Head of caudate nucleus (tissue), 42 donors: ENCODE results near the gene DCN.

Experiments used
- DNase-seq, 42 donors: peaks; one replicate each; pipeline versions ENCODE4 v3.0.0 to v3.0.0-alpha.2; 2020 to 2021; ENCODE audit warnings: mixed read lengths in 7 of 42
- intact Hi-C: fragments of 100-400 bp; cut with DNase I; formaldehyde crosslinking; loops from one replicate; pipeline ENCODE4 v1.15.0; 2022

The DCN gene

DNA sequence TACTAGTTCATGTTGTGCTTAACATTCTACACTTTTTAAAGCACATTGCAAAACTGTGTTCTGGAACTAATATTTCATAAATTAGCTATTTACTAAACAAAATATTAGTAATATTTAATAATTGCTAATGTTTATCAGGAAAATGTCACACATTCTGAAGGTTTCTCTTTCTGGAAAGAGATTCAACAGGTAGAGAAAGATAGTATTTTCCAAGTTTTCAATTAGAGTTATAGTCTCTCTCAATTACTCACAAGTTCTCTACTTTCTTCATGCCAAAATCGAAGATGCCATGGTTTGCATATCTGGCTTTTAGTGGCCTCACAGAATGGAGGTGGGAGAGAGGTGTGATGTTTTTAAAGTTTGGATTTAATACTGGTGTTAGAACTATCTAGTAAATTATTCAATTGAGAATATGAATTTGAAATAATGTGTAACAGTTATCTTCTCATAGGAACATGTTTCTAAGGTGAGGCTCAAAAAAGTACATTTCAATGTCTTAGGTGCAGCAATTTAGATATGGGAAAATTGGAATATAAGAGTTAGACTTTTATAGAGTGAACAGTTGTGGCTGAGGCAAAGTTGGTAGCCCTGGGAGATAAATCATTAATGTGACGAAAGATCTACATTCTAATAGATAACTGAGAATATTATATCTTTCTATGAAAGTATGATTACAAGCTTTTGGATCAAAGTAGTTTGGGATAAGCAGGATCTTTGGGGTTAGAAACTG is 72.9 kb downstream of the DCN start:
- no peak for DNase-seq
- intact Hi-C loops: no loop called here

DNA sequence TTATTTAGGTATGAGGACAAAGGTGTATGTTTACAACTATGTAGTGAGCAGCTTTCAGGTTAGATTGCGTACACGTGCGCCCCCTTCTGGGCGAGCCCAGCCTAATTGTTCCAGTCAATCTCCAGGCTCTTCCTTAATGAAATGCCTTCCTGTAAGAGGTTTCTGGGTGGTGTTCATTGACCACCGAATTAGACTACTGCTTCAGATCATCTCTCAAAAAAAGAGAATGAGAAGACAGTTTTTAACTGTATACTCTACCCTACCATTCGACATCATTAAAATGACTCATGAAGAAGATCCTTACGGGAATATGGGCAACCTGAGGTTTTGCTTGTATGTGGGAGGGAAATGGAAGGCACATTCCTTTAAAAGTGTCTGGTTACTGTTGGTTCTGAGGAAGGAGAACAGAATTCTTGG is 73.5 kb downstream of the DCN start:
- intact Hi-C loops: no loop called here

DNA sequence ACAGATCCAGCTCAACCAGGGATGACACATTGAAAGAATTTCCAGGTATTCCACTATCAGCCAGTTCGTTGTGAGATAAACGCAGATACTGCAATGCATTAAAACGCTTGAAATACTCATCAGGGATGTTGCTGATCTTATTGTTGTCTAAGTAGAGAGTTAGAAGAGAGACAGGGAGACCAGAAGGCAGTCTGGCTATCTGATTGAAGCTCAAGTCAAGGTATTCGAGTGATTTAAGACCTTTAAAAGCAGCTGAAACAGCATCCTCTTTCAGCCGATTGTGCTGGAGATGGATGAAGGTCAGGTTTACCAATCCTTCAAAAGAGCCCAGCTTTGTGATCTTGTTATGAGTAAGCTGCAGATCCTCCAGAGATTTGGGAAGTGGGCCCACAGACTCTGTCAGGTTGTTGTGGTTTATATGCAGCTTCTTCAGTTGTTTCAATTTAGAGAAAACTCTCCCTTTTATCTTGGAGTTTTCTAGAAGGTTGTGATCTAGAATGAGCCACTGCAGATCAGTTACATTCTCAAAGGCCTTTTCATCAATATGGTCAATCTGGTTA is 74.3 kb downstream of the DCN start:
- no peak for DNase-seq

More for the DNA sequence above, 73.5 kb downstream of the DCN start:
- DNase-seq: peak in 40 of 42 donors; percentile 8 to 78 (median 40)

DNA sequence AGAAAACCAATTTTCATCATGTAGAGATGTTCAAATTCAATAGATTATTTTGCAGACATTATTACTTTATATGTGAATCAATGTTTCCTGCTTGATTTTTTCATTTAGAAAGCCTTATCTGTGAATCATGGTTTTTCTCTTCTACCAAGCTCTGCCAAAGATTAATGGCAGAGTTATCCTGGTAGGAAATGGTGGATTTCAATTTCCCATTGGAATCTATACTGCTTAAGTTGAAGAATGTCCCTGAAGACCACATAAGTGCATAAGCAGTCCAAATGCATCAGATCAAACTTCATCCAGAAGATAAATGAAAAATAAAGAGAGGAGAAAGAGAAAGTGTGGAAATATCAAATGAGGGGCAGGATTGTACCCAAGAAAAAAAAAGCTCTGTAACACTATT is 76.3 kb downstream of the DCN start:
- DNase-seq: no peak
- intact Hi-C loops: no loop called here

More for the DNA sequence above, 74.3 kb downstream of the DCN start:
- intact Hi-C loops: no loop called here

DNA sequence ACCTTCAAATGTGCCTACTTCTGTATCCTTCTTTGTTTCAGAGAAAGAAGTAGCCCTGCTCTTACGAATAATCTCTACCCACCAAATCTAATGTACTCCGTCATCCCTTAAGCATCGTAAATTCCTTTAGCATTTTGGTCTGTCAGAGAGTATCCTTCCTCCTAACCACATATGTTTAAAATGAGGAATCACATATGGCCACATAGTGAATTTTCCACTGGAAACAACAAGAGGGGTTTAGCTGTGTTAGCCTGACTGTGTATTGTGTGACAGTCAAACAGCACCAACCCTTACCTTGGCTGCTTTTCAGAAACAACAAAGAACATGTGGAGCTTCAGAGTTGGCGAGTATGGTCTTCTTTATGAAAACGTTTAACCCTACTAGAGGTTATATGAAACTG is 76.8 kb downstream of the DCN start:
- intact Hi-C loops: no loop called here
- DNase-seq: no peak

DNA sequence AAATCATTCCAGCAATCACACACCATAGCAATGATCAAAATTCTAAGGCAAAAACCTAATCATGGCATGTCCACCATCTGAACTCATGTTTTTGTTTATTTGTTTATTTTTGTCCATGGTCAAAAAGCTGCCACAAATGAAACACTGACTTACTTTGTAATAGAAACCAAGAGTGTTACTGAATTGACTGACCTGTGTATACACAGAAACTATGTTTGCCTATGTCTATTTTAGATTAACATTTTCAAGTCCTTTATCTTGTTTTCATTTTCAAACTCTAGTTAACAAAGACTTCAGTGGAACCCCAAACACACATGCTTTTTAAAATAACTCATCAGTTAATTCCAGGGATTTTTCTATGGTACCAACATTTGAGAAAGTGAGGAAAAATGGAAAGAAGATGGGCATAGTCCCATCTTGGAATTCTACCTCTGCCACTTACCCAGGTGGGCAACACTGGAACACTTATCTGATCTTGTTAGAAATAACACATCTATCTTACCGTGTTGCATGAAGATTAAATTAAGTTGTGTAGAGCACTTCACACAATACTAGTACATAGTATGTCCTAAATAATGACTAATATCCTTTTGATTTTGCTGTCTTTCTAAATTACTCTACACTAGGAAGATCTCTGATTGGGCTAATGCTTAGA is 77.7 kb downstream of the DCN start:
- intact Hi-C loops: no loop called here
- DNase-seq: no peak

DNA sequence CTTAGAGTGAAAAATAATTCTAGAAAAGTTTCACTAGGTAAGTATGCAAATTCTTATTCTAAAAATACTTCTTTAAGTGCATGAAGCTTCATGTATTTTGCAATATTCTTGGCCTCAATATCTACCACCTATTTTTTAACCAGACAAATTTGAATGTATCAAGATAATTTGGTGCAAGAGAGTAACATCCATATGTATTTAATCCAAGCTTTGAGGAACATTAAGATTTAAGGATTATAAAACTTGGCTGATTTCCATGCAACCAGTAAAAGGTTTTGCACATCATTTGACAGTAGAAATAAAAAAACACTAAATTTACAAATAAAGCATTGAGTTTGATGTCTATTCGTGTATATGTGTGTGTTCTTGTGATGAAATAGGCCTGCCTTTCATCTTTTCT is 79.0 kb downstream of the DCN start:
- intact Hi-C loops: no loop called here
- no peak for DNase-seq

DNA sequence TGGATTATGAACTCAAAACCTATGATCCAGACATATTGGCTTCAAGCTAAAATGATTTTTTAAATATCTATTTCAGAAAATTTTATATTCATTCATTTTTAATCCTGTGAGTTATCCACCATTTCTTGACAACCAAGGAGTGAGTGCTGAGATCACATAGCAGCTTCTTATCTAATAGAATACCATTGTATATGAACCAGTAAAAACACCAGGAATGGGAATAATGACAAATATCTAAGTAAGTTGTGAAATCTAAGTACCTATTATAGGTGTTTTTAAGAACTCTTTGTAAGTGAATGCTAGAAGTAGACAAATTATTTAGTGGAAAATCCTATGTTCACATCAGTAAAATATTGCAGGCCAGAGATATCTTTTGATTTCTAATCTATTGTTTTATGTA is 79.5 kb downstream of the DCN start:
- intact Hi-C loops: no loop called here

DNA sequence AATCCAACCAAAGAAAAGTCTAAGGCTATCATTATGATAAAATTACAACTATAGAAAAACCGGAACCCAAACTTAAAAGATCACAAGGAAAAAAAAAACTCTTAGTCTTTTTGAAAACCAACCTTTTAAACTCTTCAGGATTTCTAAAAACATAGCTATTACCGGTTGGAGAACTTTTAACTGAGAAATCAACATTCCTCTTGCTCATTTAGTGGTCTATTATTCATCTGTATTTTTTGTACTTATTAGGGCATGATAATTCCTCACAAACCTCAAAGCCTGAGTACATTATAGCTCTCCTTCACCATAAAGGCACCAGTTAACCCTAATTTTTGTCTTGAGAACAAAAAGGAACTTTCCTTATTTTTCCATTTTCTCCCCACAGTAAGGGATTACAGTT is 81.7 kb downstream of the DCN start:
- intact Hi-C loops: no loop called here
- DNase-seq: no peak

More for the DNA sequence above, 79.5 kb downstream of the DCN start:
- DNase-seq: no peak

DNA sequence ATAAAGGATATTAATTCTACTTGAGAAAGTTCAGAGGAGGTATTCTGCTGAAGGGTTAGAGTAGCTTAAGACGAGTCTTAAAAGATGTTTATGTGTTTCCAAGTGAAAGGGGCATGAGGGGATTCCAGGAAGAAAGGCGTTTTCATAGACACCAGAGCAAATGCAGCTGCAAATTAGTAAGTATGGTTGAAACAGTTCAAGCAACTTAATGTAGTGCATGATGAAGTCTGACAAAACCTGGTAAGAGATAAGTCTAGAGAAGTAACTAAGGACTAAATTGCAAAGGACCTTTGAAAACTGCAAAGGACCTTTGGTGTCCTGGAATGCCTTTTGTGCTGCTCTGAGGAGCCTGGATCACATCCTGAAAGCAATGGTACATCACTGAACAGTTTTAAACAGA is 82.8 kb downstream of the DCN start:
- intact Hi-C loops: no loop called here
- no peak for DNase-seq

DNA sequence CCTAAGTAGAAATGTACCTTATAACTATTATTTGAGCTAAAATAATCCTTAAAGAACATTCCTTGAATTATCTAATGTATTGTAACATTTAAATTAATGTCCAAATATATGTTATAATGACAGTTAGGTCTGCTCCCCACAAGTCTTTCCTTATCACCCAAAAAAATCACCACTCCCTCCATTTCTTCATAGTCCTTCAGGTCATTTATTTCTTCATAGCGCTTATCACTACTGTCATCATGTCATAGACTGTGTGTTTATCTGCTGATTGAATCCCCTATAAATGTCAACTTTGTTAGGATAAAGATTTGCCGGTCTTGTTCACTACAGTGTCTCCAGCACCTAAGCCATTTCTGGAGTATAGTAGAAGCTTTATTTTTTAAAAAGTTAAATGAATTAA is 83.3 kb downstream of the DCN start:
- intact Hi-C loops: no loop called here
- DNase-seq: no peak

DNA sequence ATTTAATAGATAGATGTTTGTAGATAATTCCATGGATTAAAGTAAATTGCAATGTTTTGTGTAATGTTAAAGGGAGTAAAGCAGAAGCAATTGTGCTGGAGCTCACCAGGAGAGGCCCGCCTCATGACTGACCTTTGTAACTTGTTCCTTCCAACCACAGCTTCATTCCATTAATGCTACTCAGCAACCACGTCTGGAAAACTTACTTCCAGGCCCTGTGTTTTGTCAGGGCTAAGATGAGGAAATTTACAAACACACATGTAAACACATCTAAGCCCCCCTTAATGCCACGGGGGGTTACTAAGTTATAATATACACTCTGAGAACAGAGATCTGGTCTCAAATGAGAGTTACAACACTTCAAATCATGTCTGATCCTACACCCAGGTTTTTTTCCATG is 83.7 kb downstream of the DCN start:
- DNase-seq: no peak
- intact Hi-C loops: no loop called here

DNA sequence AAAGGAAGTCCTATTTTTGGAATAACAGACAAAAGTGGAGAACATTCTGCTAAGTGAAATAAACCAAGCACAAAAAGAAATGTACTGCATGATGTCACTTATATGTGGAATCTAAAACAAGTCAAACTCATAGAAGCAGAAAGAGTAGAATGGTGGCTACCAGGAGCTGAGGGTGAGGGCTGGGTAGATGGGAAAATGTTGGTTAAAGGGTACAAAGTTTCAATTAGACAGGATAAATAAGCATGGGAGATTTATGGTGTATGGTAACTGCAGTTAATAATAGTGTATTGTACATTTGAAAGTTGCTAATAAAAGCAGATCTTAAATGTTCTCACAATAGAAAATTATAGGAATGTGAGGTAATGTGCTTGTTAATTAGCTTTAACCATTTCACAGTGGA is 84.2 kb downstream of the DCN start:
- no peak for DNase-seq
- intact Hi-C loops: no loop called here

DNA sequence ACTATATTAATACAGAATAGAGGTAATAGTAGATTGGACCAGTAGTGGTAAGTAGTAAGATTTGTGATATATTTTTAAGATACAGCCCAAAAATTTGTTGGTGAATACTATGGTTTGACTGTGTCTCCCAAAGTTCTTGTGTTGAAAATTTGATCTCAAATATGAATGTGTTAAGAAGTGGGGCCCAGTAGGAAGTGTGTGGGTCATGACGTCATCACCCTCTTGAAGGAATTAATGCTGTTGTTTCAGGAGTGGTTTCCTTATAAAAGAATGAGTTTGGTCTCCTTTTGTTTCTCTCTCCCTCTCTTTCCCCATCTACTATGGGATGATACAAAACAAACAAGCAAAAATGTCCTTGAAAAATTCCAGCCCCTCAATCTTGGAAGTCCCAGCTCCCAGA is 87.7 kb downstream of the DCN start:
- intact Hi-C loops: no loop called here
- no peak for DNase-seq

DNA sequence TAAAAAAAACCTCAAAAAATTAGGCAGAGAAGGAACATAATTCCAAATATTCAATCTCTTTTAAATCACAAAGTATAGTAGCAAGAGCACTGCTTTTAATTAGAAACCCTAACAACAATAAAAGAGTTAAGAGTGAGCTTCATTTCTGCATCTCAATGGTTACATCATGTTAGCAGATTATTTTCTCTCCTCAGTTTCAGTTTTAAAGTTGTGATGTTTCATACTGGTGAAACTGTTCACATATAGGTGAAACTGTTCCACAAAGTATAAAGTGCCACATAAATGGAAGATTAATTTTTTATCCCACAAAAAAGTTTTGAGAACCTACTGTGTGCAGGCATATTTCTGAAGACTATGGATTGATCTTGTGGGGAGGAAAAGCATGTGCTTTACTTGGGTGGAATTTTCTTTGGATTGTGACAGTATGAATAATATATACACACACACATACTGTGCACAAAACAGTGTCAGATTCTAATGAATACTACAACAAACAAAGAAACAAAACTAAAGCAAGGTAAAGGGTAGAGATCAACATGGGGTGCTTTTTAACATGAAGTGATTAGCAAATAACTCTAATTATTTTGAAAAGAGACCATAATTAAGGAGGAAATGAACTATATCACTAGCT is 88.5 kb downstream of the DCN start:
- DNase-seq: no peak
- intact Hi-C loops: no loop called here

DNA sequence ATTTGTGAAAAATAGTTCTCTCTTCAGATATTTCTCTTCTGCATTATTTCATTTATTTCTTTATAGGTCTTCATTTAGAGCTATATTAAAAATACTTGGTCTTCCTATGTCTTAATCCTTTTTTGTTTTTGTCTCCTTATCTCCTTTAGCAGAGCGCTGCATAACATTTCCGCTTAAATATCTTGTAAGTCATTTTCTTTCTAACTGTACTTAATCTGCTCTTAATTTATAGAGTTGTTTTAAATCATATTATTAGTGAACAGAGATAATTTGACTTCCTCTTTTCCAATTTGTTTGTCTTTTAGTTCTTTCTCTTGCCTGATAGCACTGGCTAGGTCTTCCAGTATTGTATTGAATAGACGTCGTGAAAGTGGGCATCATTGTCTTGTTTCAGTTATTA is 89.3 kb downstream of the DCN start:
- DNase-seq: no peak
- intact Hi-C loops: no loop called here

DNA sequence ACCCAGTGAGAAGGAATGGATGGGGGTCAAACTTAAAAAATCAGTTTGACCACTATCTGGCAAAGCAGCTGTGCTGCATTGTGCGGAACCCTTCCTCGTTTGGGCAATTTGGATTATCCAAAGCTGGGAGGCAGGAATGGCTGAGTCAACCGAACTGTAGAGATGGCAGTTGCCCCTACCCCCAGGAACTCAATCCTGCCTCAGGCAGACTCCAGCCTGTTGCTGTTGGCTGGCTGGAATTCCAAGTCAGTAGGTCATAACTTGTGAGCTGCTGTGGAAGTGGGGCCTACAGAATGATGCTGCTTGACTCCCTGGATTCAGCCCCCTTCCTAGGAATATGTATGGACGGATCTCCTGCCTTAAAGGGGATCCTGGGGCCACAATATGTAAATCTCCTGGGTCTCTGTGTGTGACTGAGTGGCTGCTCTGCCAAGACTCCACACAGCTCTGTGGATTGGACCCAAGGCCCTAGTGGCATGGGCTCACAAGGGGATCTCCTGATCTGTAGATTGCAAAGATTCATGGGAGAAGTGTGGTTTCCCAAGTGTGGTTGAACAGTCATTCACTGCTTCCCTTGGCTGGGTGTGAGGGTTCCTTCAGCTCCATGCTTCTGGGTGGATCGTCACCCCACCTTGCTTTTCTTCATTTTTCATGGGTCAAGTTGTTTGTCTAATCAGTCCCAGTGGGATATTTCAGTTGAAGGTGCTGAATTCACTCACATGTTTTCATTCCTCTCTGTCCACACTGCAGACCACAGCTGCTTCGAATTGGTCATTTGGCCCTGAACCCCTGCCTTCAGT is 90.5 kb downstream of the DCN start:
- intact Hi-C loops: no loop called here

More for the DNA sequence above, 90.5 kb downstream of the DCN start:
- no peak for DNase-seq
